GM21447 (cell line): ENCODE measurements around the gene PERCC1.
A peak's percentile ranks its signal among the peaks of the same experiment; 100 is the strongest.
"Not testable (repeated sequence)": the region's sequence is repeated elsewhere in the genome, so short reads cannot be mapped to it uniquely, and the experiment has no call there.

Source experiments
- ATAC-seq: cut with Tn5 transposase; IDR thresholded peaks from one replicate; pipeline ENCODE4 v1.9.1; 2021; ENCODE audit not compliant: unreplicated experiment

Gene PERCC1

GRCh38 chr16:1466054-1466453 lies 35.2 kb downstream of the PERCC1 start:
- no peak for ATAC-seq

- ATAC-seq, result no peak
Measured at GRCh38 chr16:1466968-1467521, 36.2 kb downstream of the PERCC1 start.

DNA sequence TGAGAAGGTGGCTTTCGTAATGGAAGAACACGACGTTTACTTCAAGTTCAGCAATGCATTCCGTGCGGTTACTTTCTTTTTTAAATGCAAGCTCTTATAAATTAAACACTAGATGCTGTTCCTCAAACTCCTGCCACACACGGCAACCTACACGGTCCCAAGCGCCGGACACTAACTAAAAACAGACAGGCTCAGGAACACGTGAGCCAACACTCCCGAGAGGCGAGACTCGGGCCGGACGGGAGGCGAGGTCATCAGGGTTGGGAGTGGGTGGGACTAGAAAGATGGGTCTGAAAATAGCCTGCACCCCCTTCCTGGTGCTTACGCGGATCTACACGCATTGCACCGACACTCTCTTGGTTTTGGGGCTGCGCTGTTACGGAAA lies 37.5 kb downstream of the PERCC1 start:
- ATAC-seq, result no peak

DNA sequence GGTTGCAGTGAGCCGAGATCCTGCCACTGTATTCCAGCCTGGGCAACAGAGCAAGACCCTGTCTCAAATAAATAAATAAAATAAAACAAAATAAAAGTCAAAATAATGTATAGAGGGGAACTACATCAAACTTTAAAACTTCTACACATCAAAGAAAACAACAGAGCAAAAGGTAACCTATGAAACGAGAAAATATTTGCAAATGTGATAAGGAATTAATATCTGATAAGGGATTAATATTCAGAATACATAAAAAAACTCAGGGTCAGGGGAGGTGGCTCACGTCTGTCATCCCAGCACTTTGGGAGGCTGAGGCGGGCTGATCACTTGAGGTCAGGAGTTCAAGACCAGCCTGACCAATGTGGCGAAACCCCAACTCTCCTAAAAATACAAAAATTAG lies 38.3 kb downstream of the PERCC1 start:
- ATAC-seq, result not testable (repeated sequence)

- no peak for ATAC-seq
Measured at GRCh38 chr16:1469693-1470201, 38.9 kb downstream of the PERCC1 start.

DNA sequence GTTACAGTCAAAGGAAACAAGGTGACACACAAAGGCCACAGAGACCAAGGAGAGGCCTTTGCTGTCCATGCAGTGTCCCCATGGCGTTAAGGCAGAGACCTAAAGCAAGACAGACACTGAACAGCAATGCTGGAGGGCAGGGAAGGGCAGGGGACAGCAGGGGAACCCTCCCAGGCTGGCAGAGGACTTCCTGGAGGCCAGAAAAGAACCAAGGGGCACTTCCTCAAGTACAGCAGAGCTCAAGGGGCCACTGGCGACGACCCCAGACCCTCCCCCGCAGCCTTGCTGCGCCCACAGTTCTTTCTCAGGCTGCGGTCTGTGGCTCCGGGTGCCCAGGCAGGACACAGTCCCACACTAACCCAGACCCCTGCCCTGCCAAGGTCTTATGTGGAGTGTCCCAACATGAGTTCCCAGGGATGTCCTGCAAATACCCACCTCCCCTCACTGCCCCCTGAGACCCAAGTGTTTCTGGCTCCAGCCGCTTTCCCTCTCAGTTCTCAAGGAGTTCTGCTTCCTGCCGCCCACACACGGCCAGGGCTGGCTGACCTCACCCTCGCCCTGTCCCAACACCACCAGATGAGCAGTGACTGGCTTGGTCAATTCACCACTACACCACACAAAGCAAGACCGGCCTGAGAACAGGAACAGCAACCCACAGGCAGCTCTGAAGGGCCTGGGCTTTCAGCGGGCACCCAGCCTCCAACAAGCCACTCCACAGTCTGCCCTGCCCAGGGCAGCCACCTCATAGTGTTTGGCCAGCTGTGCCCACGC lies 39.8 kb downstream of the PERCC1 start:
- no peak for ATAC-seq

GRCh38 chr16:1471569-1472194 lies 40.8 kb downstream of the PERCC1 start:
- ATAC-seq, result no peak

DNA sequence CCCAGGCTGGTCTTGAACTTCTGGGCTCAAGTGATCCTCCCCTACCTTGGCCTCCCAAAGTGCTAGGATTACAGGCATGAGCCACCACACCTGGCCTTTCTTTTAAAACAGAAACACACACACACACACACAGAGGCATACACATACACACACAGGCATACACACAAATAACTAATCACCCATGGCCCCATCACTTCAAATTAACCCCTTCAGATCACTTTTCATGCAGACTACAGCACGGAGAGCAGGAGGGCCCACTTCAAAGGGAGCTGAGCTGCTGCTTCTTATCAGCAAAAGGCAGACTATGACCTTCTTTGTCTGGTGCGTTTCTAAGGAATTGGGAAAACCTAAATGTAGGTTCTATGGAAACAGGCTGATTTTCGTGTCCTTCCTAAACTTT lies 42.1 kb downstream of the PERCC1 start:
- no peak for ATAC-seq

DNA sequence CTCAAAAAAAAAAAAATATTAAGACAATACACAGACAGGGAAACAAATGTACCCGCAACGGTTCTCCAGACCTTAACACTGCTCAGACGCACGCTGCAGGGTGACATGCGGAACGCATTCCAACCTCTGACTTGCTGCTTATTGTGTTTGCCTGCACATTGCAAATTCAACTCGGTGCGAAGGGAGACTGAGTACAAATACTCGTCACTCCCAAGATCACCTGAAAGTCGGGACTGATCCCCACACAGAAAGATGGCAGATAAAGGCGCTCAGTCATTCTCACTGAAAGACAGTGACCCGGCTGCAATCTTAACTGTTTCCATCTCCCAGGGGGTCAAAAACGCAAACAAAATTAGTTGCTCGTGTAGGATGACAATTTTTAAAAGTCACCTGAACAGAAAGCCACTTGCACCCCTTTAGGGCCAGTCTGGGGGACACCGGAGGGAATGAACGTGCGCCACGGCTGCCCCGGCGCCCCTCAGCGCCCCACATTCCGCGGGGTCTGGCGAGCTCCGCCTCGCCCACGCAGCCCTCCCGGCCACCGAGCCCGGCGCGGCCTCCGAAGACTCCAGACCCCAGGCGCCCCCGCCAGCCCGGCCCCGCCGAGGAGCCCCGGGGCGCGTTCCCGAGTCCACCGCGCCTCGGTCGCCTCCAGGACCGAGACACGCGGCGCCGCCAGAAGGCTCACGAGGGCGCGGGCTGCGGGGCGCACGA lies 43.4 kb downstream of the PERCC1 start:
- ATAC-seq, result peak; percentile 18

DNA sequence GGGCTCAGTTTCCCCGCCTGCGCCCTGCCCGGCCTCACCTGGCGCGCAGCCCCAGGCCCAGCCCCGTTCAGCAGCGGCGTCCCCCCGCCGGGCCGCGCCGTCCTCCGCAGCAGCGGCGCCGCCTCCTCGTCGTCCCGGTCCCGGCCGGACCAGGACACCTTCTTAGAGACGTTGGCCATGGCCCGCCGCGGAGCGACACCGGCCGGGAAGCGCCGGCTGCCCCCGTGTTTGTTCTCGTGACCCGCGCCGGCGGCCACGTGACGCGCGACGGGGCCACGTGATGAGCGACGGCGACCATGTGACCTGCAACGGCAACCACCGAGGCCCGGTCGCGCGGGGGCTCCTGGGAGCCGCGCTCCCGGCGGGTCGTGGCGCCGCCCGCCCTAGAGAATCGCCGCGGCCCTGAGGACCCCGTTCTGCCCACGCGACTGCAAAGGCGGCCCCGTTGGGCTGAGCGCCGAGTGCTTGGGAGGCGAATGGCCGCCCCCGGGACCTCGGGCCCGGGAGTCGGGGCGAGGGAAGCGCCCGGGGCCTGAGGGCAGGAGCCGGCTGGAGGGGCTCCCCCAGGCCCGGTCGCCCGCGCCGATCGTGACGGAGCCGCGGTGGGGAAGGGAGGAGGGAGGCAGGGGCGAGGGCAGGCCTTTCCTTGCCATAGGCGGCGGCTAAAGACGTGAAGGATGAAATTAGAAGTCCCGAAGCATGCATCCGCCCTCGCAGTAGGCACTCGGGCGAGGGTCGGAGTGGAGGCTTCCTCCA lies 44.1 kb downstream of the PERCC1 start, which contains the start of gene CLCN7:
CLCN7 (minus strand) TSS at position 233 of the 756 bp plus-strand sequence; CDS start at position 179, 54 bp downstream.
- ATAC-seq, result peak; percentile 81

DNA sequence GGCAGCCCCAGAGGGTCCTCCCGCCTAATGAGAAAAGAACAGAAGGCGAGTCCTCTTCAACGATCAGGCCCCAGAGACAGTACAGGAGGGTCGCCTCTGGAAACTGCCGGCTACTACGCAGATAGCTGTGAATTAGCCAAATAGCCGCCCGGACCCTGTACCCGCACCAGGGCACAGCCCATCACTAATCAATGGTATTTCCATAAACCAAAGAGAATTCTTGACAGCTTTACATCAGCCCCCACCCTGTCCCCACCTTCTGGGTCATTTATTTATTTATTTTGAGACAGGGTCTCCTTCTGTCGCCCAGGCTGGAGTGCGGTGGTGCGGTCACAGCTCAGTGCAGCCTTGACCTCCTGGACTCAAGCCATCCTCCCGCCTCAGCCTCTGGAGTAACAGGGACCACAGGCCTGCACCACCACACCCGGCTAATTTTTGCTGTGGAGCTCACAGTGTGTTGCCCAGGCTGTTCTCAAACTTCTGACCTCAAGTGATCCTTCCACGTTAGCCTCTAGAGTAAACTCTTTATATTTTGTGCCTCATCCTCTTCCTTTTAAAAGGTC lies 44.8 kb downstream of the PERCC1 start:
- no peak for ATAC-seq

- no peak for ATAC-seq
Measured at GRCh38 chr16:1477033-1477432, 46.2 kb downstream of the PERCC1 start.

DNA sequence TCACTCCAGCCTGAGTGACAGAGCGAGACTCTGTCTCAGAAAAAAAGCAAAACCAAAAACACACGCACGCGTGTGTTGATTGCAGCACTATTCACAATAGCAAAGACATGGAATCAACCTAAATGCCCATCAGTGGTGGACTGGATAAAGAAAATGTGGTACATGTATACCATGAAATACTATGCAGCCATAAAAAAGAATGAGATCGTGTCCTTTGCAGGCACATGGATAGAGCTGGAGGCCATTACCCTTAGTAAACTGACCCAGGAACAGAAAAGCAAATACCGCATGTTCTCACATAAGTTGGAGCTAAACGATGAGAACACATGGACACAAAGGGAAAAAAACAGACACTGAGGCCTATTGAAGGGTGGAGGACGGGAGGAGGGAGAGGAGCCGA lies 48.1 kb downstream of the PERCC1 start:
- not testable (repeated sequence) for ATAC-seq

DNA sequence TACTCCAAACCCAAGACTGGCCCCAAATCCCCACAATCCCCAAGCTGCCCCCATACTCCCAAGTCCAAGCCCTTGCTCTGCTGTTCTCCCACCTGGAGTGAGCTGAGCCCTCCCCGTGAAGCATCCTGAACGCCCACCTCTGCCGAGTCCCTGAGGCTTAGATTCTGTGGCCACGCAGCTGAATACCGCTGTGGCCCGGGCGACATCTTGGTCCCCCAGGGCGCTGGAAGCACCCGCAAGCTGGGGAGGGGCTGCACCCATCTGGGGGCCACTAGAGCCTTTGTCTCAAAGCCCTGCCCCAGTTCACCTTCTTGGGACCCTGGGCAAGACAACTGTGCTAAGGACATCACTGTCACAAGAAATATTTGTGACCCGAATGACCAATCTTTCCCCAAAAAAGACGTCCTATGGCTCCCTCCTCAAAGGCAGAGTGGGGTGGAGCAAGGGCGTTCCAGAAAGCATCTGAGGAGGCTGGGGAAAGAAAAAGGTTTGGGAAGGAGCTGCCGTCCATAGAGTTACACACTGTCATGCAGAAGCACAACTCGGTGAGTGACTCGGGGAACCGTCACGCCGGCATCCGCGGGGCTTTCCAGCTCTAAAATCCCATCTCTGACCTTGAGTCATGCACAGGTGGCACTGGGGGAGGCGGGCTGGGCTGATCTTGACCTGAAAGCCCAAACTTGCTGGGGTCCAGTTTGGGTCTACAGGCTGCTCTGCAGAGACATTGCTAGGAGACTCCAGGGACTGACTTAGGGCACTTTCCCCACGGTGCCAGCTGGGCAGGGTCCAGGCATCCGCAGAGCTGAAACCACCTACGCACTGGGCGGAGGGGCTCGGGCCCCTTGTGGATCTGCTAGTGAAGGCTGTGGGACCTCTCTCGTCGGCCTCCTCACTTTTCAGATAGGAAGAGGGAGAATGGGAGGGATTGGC lies 51.3 kb downstream of the PERCC1 start:
- ATAC-seq, result no peak
